Testis (tissue), 3 donors: ENCODE data around the gene TSKU. TPM values are rescaled to one million over a fixed set of nuclear protein-coding genes. Genes with fewer than 3 reads are reported as not detected.

Experiments used
- DNase-seq: peaks from one replicate; pipeline ENCODE4 v3.0.0-alpha.2; 2019
- H3K27ac ChIP-seq, 2 donors: fragments of 200-600 bp; sonication (generic); one replicate each; pipeline ENCODE4 v1.5.1; 2019
- H3K27me3 ChIP-seq: fragments of 200-600 bp; sonication (generic); one replicate; pipeline ENCODE4 v1.5.1; 2019
- H3K36me3 ChIP-seq: fragments of 200-600 bp; sonication (generic); one replicate; pipeline ENCODE4 v1.5.1; 2017; ENCODE audit warnings: low read depth; ENCODE audit errors: missing control alignments
- H3K4me1 ChIP-seq: fragments of 200-600 bp; sonication (generic); one replicate; pipeline ENCODE4 v1.5.1; 2019
- H3K4me3 ChIP-seq, 2 donors: fragments of 200-600 bp; sonication (generic); one replicate each; pipeline ENCODE4 v1.5.1; 2017 to 2019
- H3K9me3 ChIP-seq: fragments of 200-600 bp; sonication (generic); one replicate; pipeline ENCODE4 v1.5.1; 2017
- POLR2A ChIP-seq: fragments of 450-650 bp; IDR thresholded peaks from one replicate; pipeline ENCODE4 v1.6.1; 2017; ENCODE audit warnings: antibody characterized with exemption, mild to moderate bottlenecking, moderate library complexity
- WGBS, 2 donors: methylation state at CpG; one replicate each; pipeline ENCODE4 v1.1.5; 2018; 5-methylcytosine and 5-hydroxymethylcytosine counted together
- intact Hi-C: fragments of 100-400 bp; cut with DNase I; formaldehyde crosslinking; loops from one replicate; pipeline ENCODE4 v1.15.1; 2023; ENCODE audit warnings: low total_unique reads
- polyA plus RNA-seq: library from polyadenylated mRNA; stranded (reverse); fragments of 350-450 nt; fragmentation: Illumina TruSeq; extraction: RNeasy Lipid Tissue Mini Kit (QIAGEN cat#74804); gene quantifications from one replicate; pipeline ENCODE4 v1.2.3, GENCODE V29; 2014; ENCODE audit warnings: low read depth, low replicate concordance; ENCODE audit not compliant: insufficient read depth
- total RNA-seq, 2 donors: library from RNA; depleted of rRNA; stranded (reverse); fragments of >200 nt; gene quantifications; one replicate each; pipeline ENCODE4 v1.2.3, GENCODE V29; 2016
- TF ChIP-seq, protein P1 (sequence below), 3 experiments: fragments of 450-650 bp in 2 of 3; fragments of 200-600 bp in 1 of 3; sonication (generic) in 1 of 3; IDR thresholded peaks; one replicate each; pipeline ENCODE4 v1.5.1; 2016 to 2019; ENCODE audit warnings: antibody characterized with exemption in 3 of 3, mild to moderate bottlenecking in 2 of 3, moderate library complexity in 1 of 3

The TSKU gene
- total and polyA plus RNA-seq, 3 donors from 2014 or later = 17.1 to 30.2 (median 25.9) TPM

DNA sequence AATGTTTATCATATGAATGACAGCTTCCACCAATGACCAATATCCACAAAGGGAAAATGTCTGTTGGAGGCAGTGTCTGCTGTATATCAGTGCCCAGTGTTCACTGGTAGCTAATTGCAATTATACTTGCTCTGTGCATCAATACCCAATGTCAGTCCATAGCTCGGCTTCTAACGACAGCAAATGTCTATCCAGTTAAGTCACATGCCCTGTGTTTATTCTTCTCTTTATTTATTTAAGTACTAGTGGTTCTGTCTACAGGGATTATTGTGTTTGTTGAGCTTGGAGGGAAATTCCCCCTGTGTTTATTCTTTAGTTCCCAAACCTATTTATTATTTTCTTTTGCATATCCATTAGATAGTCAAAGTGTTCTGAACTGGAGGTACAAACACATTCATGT, 18.6 kb downstream of the TSKU start:
- whole genome bisulfite sequencing, 2 donors = 48 to 57% methylated on average over 2 of the region's 2 CpGs
- peak overlapping the region in 1 of 2 donors; percentile 28 for H3K27ac ChIP-seq
- H3K36me3 ChIP-seq = no peaks in the 10 kb centered on the region
- TF ChIP-seq, protein P1, sequence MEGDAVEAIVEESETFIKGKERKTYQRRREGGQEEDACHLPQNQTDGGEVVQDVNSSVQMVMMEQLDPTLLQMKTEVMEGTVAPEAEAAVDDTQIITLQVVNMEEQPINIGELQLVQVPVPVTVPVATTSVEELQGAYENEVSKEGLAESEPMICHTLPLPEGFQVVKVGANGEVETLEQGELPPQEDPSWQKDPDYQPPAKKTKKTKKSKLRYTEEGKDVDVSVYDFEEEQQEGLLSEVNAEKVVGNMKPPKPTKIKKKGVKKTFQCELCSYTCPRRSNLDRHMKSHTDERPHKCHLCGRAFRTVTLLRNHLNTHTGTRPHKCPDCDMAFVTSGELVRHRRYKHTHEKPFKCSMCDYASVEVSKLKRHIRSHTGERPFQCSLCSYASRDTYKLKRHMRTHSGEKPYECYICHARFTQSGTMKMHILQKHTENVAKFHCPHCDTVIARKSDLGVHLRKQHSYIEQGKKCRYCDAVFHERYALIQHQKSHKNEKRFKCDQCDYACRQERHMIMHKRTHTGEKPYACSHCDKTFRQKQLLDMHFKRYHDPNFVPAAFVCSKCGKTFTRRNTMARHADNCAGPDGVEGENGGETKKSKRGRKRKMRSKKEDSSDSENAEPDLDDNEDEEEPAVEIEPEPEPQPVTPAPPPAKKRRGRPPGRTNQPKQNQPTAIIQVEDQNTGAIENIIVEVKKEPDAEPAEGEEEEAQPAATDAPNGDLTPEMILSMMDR (IDR thresholded peaks at IDR 0.05) = no peak
- no peak for TF ChIP-seq POLR2A
- H3K4me3 ChIP-seq = no peak overlapping the region
- H3K4me1 ChIP-seq = peaks cover 13% of the 10 kb centered on the region
- no peaks in the 10 kb centered on the region for H3K9me3 ChIP-seq
- no peak for DNase-seq
- intact Hi-C loops = loop anchor here (10.0 kb wide), 1 partner anchor 113 kb away; no protein-coding TSS in a partner anchor
- H3K27me3 ChIP-seq = no peaks in the 10 kb centered on the region

DNA sequence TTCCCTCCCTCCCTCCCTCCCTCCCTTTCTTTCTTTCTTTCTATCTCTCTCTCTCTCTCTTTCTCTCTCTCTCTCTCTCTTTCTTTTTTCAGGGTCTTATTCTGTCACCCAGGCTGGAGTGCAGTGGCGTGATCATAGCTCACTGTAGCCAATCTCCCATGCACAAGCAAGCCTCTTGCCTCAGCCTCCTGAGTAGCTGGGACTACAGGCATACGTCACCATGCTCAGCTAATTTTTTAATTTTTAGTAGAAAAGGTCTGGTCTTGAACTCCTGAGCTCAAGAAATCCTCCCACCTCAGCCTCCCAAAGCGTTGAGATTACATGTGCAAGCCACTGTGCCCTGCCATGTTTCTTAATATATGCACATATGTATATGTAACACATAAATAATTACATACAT, 19.0 kb downstream of the TSKU start:
- TF ChIP-seq POLR2A = no peak
- TF ChIP-seq, protein P1 (IDR thresholded peaks at IDR 0.05) = no peak
- no peaks in the 10 kb centered on the region for H3K36me3 ChIP-seq
- 61 to 66% methylated on average over 3 of the region's 3 CpGs for WGBS, 2 donors
- H3K4me1 ChIP-seq = peaks cover 13% of the 10 kb centered on the region
- DNase-seq = no peak
- H3K4me3 ChIP-seq = no peak overlapping the region
- intact Hi-C loops = loop anchor here (10.0 kb wide), 1 partner anchor 113 kb away; no protein-coding TSS in a partner anchor
- no peak overlapping the region for H3K27ac ChIP-seq
- no peaks in the 10 kb centered on the region for H3K9me3 ChIP-seq
- H3K27me3 ChIP-seq = no peaks in the 10 kb centered on the region

DNA sequence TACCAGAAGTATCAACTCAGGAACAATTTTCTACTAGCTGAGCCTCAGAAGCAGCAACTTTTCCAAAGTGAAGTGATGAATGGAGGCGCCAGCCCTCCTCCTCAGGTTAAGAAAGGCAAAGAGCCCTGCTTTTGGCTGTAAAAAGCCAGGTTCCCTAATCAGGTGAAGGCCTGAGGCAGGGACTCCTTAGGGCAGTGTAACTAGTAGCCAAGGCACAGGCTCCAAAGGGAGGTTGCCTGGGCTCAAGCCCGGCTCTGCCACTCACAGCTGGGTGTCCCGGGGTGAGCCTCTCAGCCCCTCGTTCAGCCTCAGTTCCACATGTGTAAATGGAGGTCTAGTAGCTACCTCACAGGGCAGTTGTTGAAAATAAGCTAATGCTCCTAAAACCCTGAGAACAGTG, 19.5 kb downstream of the TSKU start:
- no peak overlapping the region for H3K4me3 ChIP-seq
- H3K27me3 ChIP-seq = no peaks in the 10 kb centered on the region
- intact Hi-C loops = loop anchor here (10.0 kb wide), 1 partner anchor 112 kb away; no protein-coding TSS in a partner anchor
- no peak overlapping the region for H3K27ac ChIP-seq
- TF ChIP-seq, protein P1 (IDR thresholded peaks at IDR 0.05) = no peak
- no peak for DNase-seq
- WGBS, 2 donors = 73 to 75% methylated on average over 4 of the region's 4 CpGs
- H3K4me1 ChIP-seq = peaks cover 13% of the 10 kb centered on the region
- H3K36me3 ChIP-seq = no peaks in the 10 kb centered on the region
- no peaks in the 10 kb centered on the region for H3K9me3 ChIP-seq

DNA sequence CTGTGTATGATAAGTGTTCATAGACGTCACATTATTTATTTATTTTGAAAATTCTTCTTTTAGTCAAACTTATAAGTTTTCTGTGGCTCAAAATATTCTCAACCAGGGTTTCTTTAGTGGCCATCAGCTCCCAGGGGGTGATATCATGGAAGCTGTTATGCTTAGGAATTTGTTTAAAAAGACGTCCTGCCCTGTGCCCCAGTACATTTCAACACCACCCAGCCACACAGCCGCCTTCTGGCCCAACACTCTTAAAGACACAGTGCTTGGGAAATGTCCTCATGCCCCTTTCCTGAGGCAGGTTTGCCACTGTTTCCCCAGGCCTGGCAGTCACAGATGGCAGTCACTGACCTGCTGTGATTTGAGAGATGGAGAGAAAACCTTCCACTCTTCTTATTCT, 19.9 kb downstream of the TSKU start:
- Histone ChIP-seq H3K36me3 (no peaks in the 10 kb centered on the region), H3K4me1 (peaks cover 13% of the 10 kb centered on the region), H3K4me3 (no peak overlapping the region), H3K27ac (no peak overlapping the region), H3K27me3 (no peaks in the 10 kb centered on the region), H3K9me3 (no peaks in the 10 kb centered on the region)
- intact Hi-C loops = loop anchor here (10.0 kb wide), 1 partner anchor 112 kb away; no protein-coding TSS in a partner anchor
- WGBS, 2 donors = 47 to 64% methylated on average over 3 of the region's 3 CpGs
- no peak for DNase-seq
- TF ChIP-seq, protein P1 (IDR thresholded peaks at IDR 0.05) = no peak
- TF ChIP-seq POLR2A = no peak
